Measurements from ENCODE around the gene PIP5K1B.
"Not testable (repeated sequence)": the region's sequence is repeated elsewhere in the genome, so short reads cannot be mapped to it uniquely, and the experiment has no call there.

PIP5K1B gene

GRCh38 chr9:69044240-69045219, 339.5 kb downstream of the PIP5K1B start:
- FAIRE-seq, result no peak

GRCh38 chr9:69045821-69046220, 340.8 kb downstream of the PIP5K1B start:
- no peak for FAIRE-seq

- no peak for FAIRE-seq
These were observed 341.7 kb downstream of the PIP5K1B start for GRCh38 chr9:69046723-69047122.

GRCh38 chr9:69047371-69047770, 342.3 kb downstream of the PIP5K1B start:
- FAIRE-seq, result no peak

- FAIRE-seq, result no peak
These were observed 344.1 kb downstream of the PIP5K1B start for GRCh38 chr9:69049094-69049493.

GRCh38 chr9:69050936-69051335, 345.9 kb downstream of the PIP5K1B start:
- not testable (repeated sequence) for FAIRE-seq

- no peak for FAIRE-seq
These were observed 349.9 kb downstream of the PIP5K1B start for GRCh38 chr9:69054989-69055388.

- FAIRE-seq, result no peak
These were observed 351.3 kb downstream of the PIP5K1B start for GRCh38 chr9:69056191-69056815.

- no peak for FAIRE-seq
These were observed 353.1 kb downstream of the PIP5K1B start for GRCh38 chr9:69058101-69058500.

All from A204.1 (cell line).